Transverse colon (tissue), 3 donors: ENCODE measurements around the gene DHH.

Source experiments
- EP300 ChIP-seq: sonication (generic); formaldehyde crosslinking; IDR thresholded peaks from one replicate; pipeline ENCODE4 v1.6.1; 2017; ENCODE audit warnings: antibody characterized with exemption, low read depth
- POLR2A ChIP-seq: fragments of 450-650 bp; IDR thresholded peaks from one replicate; pipeline ENCODE4 v1.6.1; 2016; ENCODE audit warnings: antibody characterized with exemption, mild to moderate bottlenecking, moderate library complexity
- TF ChIP-seq, protein P1 (sequence below), 5 experiments: fragments of 200-600 bp in 3 of 5; fragments of 450-650 bp in 2 of 5; sonication (generic) in 3 of 5; IDR thresholded peaks; 1 replicate in 2 of 5; 2 replicates in 3 of 5; pipeline ENCODE4 v1.5.1; 2016 to 2017; ENCODE audit warnings: antibody characterized with exemption in 5 of 5, inconsistent platforms in 3 of 5, mild to moderate bottlenecking in 2 of 5, moderate library complexity in 1 of 5

DNA sequence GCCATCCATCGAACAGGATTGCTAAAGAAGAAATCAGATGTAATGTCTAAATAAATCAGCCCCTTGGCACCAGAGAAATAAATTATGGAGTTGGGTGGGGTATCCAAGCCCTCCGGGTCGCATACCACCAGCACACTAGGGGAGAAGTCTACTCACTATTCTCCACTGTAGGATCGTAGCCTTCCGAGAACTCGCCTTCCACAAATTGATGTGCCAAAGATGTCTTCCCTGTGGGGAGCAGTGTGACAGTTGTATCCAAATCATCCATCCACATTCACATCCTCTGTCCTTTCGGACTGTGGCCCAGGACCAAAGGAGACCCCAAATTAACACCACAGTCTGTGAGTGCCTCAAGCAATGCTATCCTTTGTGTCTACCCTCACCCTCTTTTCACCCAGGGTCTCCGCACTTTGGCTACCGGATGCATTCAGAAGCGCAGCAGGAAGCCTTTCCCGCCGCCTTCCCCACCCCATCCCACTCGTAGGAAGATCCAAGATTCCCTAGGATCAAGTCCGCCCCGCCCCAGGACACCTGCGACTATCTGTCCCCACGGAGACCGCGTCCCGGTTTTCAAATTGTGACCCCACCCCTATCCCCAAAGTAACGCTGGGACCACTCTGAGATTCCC lies 25.6 kb downstream of the DHH start:
- TF ChIP-seq, protein P1, sequence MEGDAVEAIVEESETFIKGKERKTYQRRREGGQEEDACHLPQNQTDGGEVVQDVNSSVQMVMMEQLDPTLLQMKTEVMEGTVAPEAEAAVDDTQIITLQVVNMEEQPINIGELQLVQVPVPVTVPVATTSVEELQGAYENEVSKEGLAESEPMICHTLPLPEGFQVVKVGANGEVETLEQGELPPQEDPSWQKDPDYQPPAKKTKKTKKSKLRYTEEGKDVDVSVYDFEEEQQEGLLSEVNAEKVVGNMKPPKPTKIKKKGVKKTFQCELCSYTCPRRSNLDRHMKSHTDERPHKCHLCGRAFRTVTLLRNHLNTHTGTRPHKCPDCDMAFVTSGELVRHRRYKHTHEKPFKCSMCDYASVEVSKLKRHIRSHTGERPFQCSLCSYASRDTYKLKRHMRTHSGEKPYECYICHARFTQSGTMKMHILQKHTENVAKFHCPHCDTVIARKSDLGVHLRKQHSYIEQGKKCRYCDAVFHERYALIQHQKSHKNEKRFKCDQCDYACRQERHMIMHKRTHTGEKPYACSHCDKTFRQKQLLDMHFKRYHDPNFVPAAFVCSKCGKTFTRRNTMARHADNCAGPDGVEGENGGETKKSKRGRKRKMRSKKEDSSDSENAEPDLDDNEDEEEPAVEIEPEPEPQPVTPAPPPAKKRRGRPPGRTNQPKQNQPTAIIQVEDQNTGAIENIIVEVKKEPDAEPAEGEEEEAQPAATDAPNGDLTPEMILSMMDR (IDR thresholded peaks at IDR 0.05) = no peak
- TF ChIP-seq EP300 = no peak
- TF ChIP-seq POLR2A = no peak
